ENCODE results near the gene LMO7. TPM values are rescaled to one million over a fixed set of nuclear protein-coding genes. Genes with fewer than 3 reads are reported as not detected.

Gene LMO7
- total RNA-seq, 1 donor from 2014 or later: 446 TPM

- no peak for DNase-seq
- Histone ChIP-seq H3K27me3 (ENCODE audit: low read depth) (no peaks in the 10 kb centered on the region), H3K9me3 (replicated peaks) (no peaks in the 10 kb centered on the region), H3K27ac (replicated peaks) (peak overlapping the region; percentile 79), H3K4me3 (peak overlapping the region; percentile 39), H3K4me1 (peaks cover 89% of the 10 kb centered on the region), H3K36me3 (peaks cover 9% of the 10 kb centered on the region)
- TF ChIP-seq, protein P1, sequence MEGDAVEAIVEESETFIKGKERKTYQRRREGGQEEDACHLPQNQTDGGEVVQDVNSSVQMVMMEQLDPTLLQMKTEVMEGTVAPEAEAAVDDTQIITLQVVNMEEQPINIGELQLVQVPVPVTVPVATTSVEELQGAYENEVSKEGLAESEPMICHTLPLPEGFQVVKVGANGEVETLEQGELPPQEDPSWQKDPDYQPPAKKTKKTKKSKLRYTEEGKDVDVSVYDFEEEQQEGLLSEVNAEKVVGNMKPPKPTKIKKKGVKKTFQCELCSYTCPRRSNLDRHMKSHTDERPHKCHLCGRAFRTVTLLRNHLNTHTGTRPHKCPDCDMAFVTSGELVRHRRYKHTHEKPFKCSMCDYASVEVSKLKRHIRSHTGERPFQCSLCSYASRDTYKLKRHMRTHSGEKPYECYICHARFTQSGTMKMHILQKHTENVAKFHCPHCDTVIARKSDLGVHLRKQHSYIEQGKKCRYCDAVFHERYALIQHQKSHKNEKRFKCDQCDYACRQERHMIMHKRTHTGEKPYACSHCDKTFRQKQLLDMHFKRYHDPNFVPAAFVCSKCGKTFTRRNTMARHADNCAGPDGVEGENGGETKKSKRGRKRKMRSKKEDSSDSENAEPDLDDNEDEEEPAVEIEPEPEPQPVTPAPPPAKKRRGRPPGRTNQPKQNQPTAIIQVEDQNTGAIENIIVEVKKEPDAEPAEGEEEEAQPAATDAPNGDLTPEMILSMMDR (IDR thresholded peaks at IDR 0.05; ENCODE audit: borderline replicate concordance): no peak
- intact Hi-C loops (cut with micrococcal nuclease): no loop called here
Observed at GRCh38 chr13:75812751-75813181, 176.6 kb downstream of the LMO7 start.

GRCh38 chr13:75813323-75813722 lies 177.2 kb downstream of the LMO7 start:
- H3K27me3 ChIP-seq (ENCODE audit: low read depth): no peaks in the 10 kb centered on the region
- H3K4me1 ChIP-seq: peaks cover 94% of the 10 kb centered on the region
- H3K36me3 ChIP-seq: peaks cover 13% of the 10 kb centered on the region
- H3K27ac ChIP-seq (replicated peaks): peak overlapping the region; percentile 79
- no peaks in the 10 kb centered on the region for H3K9me3 ChIP-seq (replicated peaks)
- intact Hi-C loops (cut with micrococcal nuclease): no loop called here
- DNase-seq: peak; percentile 27
- TF ChIP-seq, protein P1 (IDR thresholded peaks at IDR 0.05; ENCODE audit: borderline replicate concordance): no peak
- peak overlapping the region; percentile 39 for H3K4me3 ChIP-seq

GRCh38 chr13:75818179-75818967 lies 182.2 kb downstream of the LMO7 start:
- peaks cover 77% of the 10 kb centered on the region for H3K4me1 ChIP-seq
- H3K4me3 ChIP-seq: no peak overlapping the region
- H3K9me3 ChIP-seq (replicated peaks): no peaks in the 10 kb centered on the region
- no peak for DNase-seq
- intact Hi-C loops (cut with micrococcal nuclease): no loop called here
- no peaks in the 10 kb centered on the region for H3K27me3 ChIP-seq (ENCODE audit: low read depth)
- H3K27ac ChIP-seq (replicated peaks): peak overlapping the region; percentile 40
- TF ChIP-seq, protein P1 (IDR thresholded peaks at IDR 0.05; ENCODE audit: borderline replicate concordance): no peak
- peaks cover 42% of the 10 kb centered on the region for H3K36me3 ChIP-seq

GRCh38 chr13:75818968-75819225 lies 182.8 kb downstream of the LMO7 start:
- H3K36me3 ChIP-seq: peaks cover 48% of the 10 kb centered on the region

GRCh38 chr13:75825161-75825560 lies 189.0 kb downstream of the LMO7 start:
- Histone ChIP-seq H3K36me3 (peaks cover 55% of the 10 kb centered on the region), H3K9me3 (replicated peaks) (no peaks in the 10 kb centered on the region), H3K4me3 (no peak overlapping the region), H3K27me3 (ENCODE audit: low read depth) (no peaks in the 10 kb centered on the region), H3K4me1 (peaks cover 69% of the 10 kb centered on the region), H3K27ac (replicated peaks) (no peak overlapping the region)
- no peak for DNase-seq
- intact Hi-C loops (cut with micrococcal nuclease): no loop called here
- TF ChIP-seq, protein P1 (IDR thresholded peaks at IDR 0.05; ENCODE audit: borderline replicate concordance): no peak

More at GRCh38 chr13:75818968-75819225, 182.8 kb downstream of the LMO7 start:
- no peak for DNase-seq
- TF ChIP-seq, protein P1 (IDR thresholded peaks at IDR 0.05; ENCODE audit: borderline replicate concordance): no peak
- Histone ChIP-seq H3K27me3 (ENCODE audit: low read depth) (no peaks in the 10 kb centered on the region), H3K27ac (replicated peaks) (peak overlapping the region; percentile 40), H3K4me1 (peaks cover 77% of the 10 kb centered on the region), H3K4me3 (no peak overlapping the region), H3K9me3 (replicated peaks) (no peaks in the 10 kb centered on the region)
- intact Hi-C loops (cut with micrococcal nuclease): no loop called here

All from left ventricle myocardium inferior (tissue), 1 donor.